HTR-8/SVneo (cell line): ENCODE data around the gene SLC38A4.

ENCODE experiments used
- DNase-seq: peaks from one replicate; pipeline ENCODE4 v3.0.0; 2011; ENCODE audit warnings: low spot score, mixed read lengths; ENCODE audit not compliant: insufficient read length
- FAIRE-seq: peaks from 2 replicates; lab custom pipeline; 2011; peaks lifted over from hg19 to GRCh38; lab: Jason Lieb, UNC

Gene SLC38A4

GRCh38 chr12:46818642-46819041, 7.2 kb downstream of the SLC38A4 start:
- no peak for DNase-seq
- no peak for FAIRE-seq

GRCh38 chr12:46815809-46816208, 10.0 kb downstream of the SLC38A4 start:
- FAIRE-seq (no peak), DNase-seq (no peak)

- no peak for FAIRE-seq
These were observed 11.7 kb downstream of the SLC38A4 start for GRCh38 chr12:46814143-46814542.

GRCh38 chr12:46811185-46811584, 14.6 kb downstream of the SLC38A4 start:
- no peak for FAIRE-seq
- no peak for DNase-seq

More at GRCh38 chr12:46814143-46814542, 11.7 kb downstream of the SLC38A4 start:
- no peak for DNase-seq

GRCh38 chr12:46808955-46809697, 16.7 kb downstream of the SLC38A4 start:
- DNase-seq (no peak), FAIRE-seq (no peak)

GRCh38 chr12:46808317-46808716, 17.5 kb downstream of the SLC38A4 start:
- FAIRE-seq: no peak
- DNase-seq: no peak

- DNase-seq: no peak
- FAIRE-seq: no peak
These were observed 21.7 kb downstream of the SLC38A4 start for GRCh38 chr12:46804054-46804453.

- DNase-seq: no peak
- no peak for FAIRE-seq
These were observed 22.3 kb downstream of the SLC38A4 start for GRCh38 chr12:46803517-46803916.

GRCh38 chr12:46801293-46801692, 24.5 kb downstream of the SLC38A4 start:
- no peak for FAIRE-seq
- DNase-seq: no peak

- FAIRE-seq: no peak
- DNase-seq: no peak
These were observed 25.6 kb downstream of the SLC38A4 start for GRCh38 chr12:46800160-46800559.

- no peak for DNase-seq
- no peak for FAIRE-seq
These were observed 27.1 kb downstream of the SLC38A4 start for GRCh38 chr12:46798648-46799047.

GRCh38 chr12:46798056-46798455, 27.7 kb downstream of the SLC38A4 start:
- FAIRE-seq (no peak), DNase-seq (no peak)

- no peak for DNase-seq
- FAIRE-seq: no peak
These were observed 29.8 kb downstream of the SLC38A4 start for GRCh38 chr12:46795988-46796387.

- FAIRE-seq: no peak
- no peak for DNase-seq
These were observed 31.1 kb downstream of the SLC38A4 start for GRCh38 chr12:46794593-46795190.

- DNase-seq: no peak
- FAIRE-seq: no peak
These were observed 32.9 kb downstream of the SLC38A4 start for GRCh38 chr12:46792925-46793324.

- no peak for FAIRE-seq
- DNase-seq: no peak
These were observed 35.7 kb downstream of the SLC38A4 start for GRCh38 chr12:46790066-46790465.

- DNase-seq (no peak), FAIRE-seq (no peak)
These were observed 37.5 kb downstream of the SLC38A4 start for GRCh38 chr12:46788072-46788887.

GRCh38 chr12:46787496-46788055, 38.2 kb downstream of the SLC38A4 start:
- DNase-seq (no peak), FAIRE-seq (no peak)

- peak; percentile 18 for DNase-seq
- peak; percentile 88 for FAIRE-seq
These were observed 39.0 kb downstream of the SLC38A4 start for GRCh38 chr12:46786774-46787173.

GRCh38 chr12:46785382-46785781, 40.4 kb downstream of the SLC38A4 start:
- DNase-seq: no peak
- no peak for FAIRE-seq

GRCh38 chr12:46783871-46784270, 41.9 kb downstream of the SLC38A4 start:
- FAIRE-seq: no peak
- no peak for DNase-seq
